C4-2B (cell line): Measurements from ENCODE around the gene FAM20C.

Source experiments
- CTCF ChIP-seq: fragments of 450-650 bp; conservative IDR thresholded peaks from 2 replicates; pipeline ENCODE4 v1.5.1; 2017; ENCODE audit warnings: mild to moderate bottlenecking
- ZFX ChIP-seq: fragments of 450-650 bp; IDR thresholded peaks from 2 replicates; pipeline ENCODE4 v1.6.1; 2017

GRCh38 chr7:187227-187927, 5.0 kb upstream of the FAM20C start:
- TF ChIP-seq CTCF (no peak), ZFX (no peak)
